HG03571 (cell line): ENCODE results near the gene DCN.
A peak's percentile ranks its signal among the peaks of the same experiment; 100 is the strongest.

Source experiments
- ATAC-seq: cut with Tn5 transposase; IDR thresholded peaks from one replicate; pipeline ENCODE4 v1.9.1; 2021; ENCODE audit not compliant: unreplicated experiment

The DCN gene

GRCh38 chr12:91140026-91140931, 42.3 kb downstream of the DCN start:
- ATAC-seq, result no peak

GRCh38 chr12:91139286-91139685, 43.3 kb downstream of the DCN start:
- ATAC-seq, result no peak

DNA sequence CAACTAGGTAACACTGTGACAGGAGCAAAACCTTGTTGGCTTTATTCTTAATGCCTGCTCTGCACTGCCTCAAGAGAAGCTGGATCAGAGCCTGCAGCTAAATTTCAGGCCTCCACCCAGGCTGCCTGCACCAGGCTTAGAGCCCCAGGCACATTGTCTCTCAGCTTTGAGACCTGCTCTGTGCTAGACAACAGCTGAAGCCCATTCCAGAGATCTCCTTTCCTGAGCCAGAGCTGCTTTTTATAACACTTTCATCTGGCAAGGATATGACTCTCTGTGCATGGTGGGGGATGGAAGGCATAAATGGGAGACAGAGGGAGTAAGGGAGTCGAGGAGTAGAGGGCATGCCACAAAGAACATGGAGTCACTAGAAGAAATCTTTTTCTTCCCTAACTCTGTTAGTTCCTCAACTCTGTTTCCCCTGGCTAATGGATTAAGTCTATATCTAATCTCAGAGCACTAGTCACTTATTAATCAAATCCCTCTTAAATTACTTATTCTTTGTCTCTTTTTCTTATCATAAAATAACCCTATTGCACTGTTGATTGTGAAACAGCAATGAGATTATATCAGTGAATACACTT, 44.2 kb downstream of the DCN start:
- ATAC-seq, result no peak

DNA sequence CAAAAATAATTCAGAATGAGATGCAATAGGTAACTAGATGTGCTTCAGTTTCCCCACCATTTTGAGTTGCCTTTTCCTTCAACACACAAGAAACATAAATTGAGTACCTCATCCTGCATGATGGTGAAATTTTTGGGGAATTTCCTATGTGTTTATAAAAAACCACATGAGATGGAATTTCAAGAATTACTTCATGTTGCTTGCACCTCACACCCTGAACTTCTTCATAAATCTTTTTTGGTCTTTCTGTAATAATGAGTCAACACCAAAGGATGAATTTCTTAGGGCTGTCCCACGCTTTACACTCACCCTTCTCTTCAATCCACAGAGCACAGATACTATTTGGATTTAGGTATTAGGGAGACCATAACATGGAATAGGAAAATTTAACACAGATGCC, 48.7 kb downstream of the DCN start:
- ATAC-seq, result no peak

- ATAC-seq, result no peak
These were observed 52.8 kb downstream of the DCN start for GRCh38 chr12:91129662-91130362.

GRCh38 chr12:91127751-91128150, 54.9 kb downstream of the DCN start:
- no peak for ATAC-seq

DNA sequence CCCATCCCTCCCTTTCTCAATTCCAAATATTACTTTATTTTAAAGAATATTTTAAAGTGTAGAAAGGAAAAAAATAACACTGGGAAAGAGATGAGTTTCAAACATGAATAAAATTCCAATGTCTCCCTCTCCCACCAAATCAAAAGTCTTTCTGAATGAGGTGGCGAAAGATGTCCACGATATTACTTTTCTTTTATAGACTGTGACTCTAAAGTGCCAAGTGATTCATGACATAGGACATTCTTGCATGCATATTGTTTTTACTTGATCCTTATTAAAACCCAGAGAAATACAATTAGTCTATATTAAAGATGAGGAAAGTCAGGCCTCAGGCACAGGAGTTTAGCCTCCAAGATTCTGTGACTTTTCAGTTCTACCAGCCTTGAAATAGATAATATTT, 55.3 kb downstream of the DCN start:
- no peak for ATAC-seq

GRCh38 chr12:91126516-91126915, 56.1 kb downstream of the DCN start:
- ATAC-seq, result no peak

- no peak for ATAC-seq
These were observed 59.2 kb downstream of the DCN start for GRCh38 chr12:91123236-91123916.

- no peak for ATAC-seq
These were observed 61.8 kb downstream of the DCN start for GRCh38 chr12:91120781-91121180.

- ATAC-seq, result no peak
These were observed 63.5 kb downstream of the DCN start for GRCh38 chr12:91119089-91119488.

GRCh38 chr12:91113621-91114020, 69.0 kb downstream of the DCN start:
- no peak for ATAC-seq

GRCh38 chr12:91111366-91112325, 71.0 kb downstream of the DCN start, which contains the start of gene LUM:
Gene LUM, minus strand, starts transcription at chr12:91111494. Its CDS starts 2,515 bp downstream, at chr12:91108979.
- ATAC-seq, result no peak

- no peak for ATAC-seq
These were observed 72.2 kb downstream of the DCN start for GRCh38 chr12:91110311-91110924.

- ATAC-seq, result no peak
These were observed 72.9 kb downstream of the DCN start for GRCh38 chr12:91109581-91110310.

DNA sequence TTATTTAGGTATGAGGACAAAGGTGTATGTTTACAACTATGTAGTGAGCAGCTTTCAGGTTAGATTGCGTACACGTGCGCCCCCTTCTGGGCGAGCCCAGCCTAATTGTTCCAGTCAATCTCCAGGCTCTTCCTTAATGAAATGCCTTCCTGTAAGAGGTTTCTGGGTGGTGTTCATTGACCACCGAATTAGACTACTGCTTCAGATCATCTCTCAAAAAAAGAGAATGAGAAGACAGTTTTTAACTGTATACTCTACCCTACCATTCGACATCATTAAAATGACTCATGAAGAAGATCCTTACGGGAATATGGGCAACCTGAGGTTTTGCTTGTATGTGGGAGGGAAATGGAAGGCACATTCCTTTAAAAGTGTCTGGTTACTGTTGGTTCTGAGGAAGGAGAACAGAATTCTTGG, 73.5 kb downstream of the DCN start:
- ATAC-seq, result peak; percentile 84

DNA sequence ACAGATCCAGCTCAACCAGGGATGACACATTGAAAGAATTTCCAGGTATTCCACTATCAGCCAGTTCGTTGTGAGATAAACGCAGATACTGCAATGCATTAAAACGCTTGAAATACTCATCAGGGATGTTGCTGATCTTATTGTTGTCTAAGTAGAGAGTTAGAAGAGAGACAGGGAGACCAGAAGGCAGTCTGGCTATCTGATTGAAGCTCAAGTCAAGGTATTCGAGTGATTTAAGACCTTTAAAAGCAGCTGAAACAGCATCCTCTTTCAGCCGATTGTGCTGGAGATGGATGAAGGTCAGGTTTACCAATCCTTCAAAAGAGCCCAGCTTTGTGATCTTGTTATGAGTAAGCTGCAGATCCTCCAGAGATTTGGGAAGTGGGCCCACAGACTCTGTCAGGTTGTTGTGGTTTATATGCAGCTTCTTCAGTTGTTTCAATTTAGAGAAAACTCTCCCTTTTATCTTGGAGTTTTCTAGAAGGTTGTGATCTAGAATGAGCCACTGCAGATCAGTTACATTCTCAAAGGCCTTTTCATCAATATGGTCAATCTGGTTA, 74.3 kb downstream of the DCN start:
- no peak for ATAC-seq

DNA sequence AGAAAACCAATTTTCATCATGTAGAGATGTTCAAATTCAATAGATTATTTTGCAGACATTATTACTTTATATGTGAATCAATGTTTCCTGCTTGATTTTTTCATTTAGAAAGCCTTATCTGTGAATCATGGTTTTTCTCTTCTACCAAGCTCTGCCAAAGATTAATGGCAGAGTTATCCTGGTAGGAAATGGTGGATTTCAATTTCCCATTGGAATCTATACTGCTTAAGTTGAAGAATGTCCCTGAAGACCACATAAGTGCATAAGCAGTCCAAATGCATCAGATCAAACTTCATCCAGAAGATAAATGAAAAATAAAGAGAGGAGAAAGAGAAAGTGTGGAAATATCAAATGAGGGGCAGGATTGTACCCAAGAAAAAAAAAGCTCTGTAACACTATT, 76.3 kb downstream of the DCN start:
- ATAC-seq, result no peak

DNA sequence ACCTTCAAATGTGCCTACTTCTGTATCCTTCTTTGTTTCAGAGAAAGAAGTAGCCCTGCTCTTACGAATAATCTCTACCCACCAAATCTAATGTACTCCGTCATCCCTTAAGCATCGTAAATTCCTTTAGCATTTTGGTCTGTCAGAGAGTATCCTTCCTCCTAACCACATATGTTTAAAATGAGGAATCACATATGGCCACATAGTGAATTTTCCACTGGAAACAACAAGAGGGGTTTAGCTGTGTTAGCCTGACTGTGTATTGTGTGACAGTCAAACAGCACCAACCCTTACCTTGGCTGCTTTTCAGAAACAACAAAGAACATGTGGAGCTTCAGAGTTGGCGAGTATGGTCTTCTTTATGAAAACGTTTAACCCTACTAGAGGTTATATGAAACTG, 76.8 kb downstream of the DCN start:
- no peak for ATAC-seq
